Astrocyte (in vitro differentiated cells and primary cell): ENCODE results near the gene CSNK1G2. TPM values are rescaled to one million over a fixed set of nuclear protein-coding genes. Genes with fewer than 3 reads are reported as not detected.

Experiments used
- DNase-seq: peaks from one replicate; pipeline ENCODE4 v3.0.0-alpha.2; 2010; ENCODE audit warnings: low read depth
- FAIRE-seq: peaks from 2 replicates; lab custom pipeline; 2011; peaks lifted over from hg19 to GRCh38; lab: Jason Lieb, UNC
- H2AFZ ChIP-seq: 2 replicates; pipeline ENCODE4 v1.6.0; 2012; ENCODE audit warnings: low read depth, low read length, inconsistent platforms
- H3K27ac ChIP-seq: 2 replicates; pipeline ENCODE4 v1.5.1; 2011; ENCODE audit warnings: low read depth, low read length, inconsistent platforms
- H3K27me3 ChIP-seq: 2 replicates; pipeline ENCODE4 v1.6.0; 2011; ENCODE audit warnings: low read length, inconsistent platforms; ENCODE audit not compliant: insufficient read depth
- H3K36me3 ChIP-seq: 2 replicates; pipeline ENCODE4 v1.5.1; 2011; ENCODE audit warnings: low read length, inconsistent platforms; ENCODE audit not compliant: insufficient read depth
- H3K4me1 ChIP-seq: 2 replicates; pipeline ENCODE4 v1.5.1; 2011; ENCODE audit warnings: low read length, inconsistent platforms; ENCODE audit not compliant: insufficient read depth
- H3K4me2 ChIP-seq: 2 replicates; pipeline ENCODE4 v1.6.0; 2012; ENCODE audit warnings: low read length, inconsistent platforms
- H3K4me3 ChIP-seq: 2 replicates; pipeline ENCODE4 v1.5.1; 2011; ENCODE audit warnings: low read depth, mild to moderate bottlenecking, low read length, inconsistent platforms; ENCODE audit not compliant: insufficient read depth
- H3K79me2 ChIP-seq: 2 replicates; pipeline ENCODE4 v1.6.0; 2012; ENCODE audit warnings: mild to moderate bottlenecking, low read length, inconsistent platforms; ENCODE audit not compliant: insufficient read depth
- H3K9ac ChIP-seq: 2 replicates; pipeline ENCODE4 v1.6.0; 2012; ENCODE audit warnings: mild to moderate bottlenecking, low read length, inconsistent platforms
- H3K9me3 ChIP-seq: 2 replicates; pipeline ENCODE4 v1.5.1; 2012; ENCODE audit warnings: low read depth, mild to moderate bottlenecking, low read length, inconsistent platforms; ENCODE audit not compliant: insufficient read depth
- H4K20me1 ChIP-seq: 2 replicates; pipeline ENCODE4 v1.6.0; 2012; ENCODE audit warnings: low read length, inconsistent platforms; ENCODE audit not compliant: insufficient read depth
- H3K27ac Mint-ChIP-seq: one replicate; pipeline ENCODE4 v1.8.0; 2021; ENCODE audit warnings: mild to moderate bottlenecking, mixed read lengths; ENCODE audit not compliant: unreplicated experiment
- H3K27me3 Mint-ChIP-seq: one replicate; pipeline ENCODE4 v1.8.0; 2021; ENCODE audit warnings: low read depth, mixed read lengths; ENCODE audit not compliant: unreplicated experiment
- H3K36me3 Mint-ChIP-seq: one replicate; pipeline ENCODE4 v1.8.0; 2021; ENCODE audit warnings: low read depth, mixed read lengths; ENCODE audit not compliant: unreplicated experiment
- H3K4me1 Mint-ChIP-seq: one replicate; pipeline ENCODE4 v1.8.0; 2021; ENCODE audit warnings: low read depth, mixed read lengths; ENCODE audit not compliant: unreplicated experiment
- H3K4me3 Mint-ChIP-seq: one replicate; pipeline ENCODE4 v1.8.0; 2021; ENCODE audit warnings: mild to moderate bottlenecking, moderate library complexity, mixed read lengths; ENCODE audit not compliant: unreplicated experiment
- H3K9me3 Mint-ChIP-seq: one replicate; pipeline ENCODE4 v1.8.0; 2021; ENCODE audit warnings: mild to moderate bottlenecking, mixed read lengths; ENCODE audit not compliant: unreplicated experiment
- EZH2 ChIP-seq: IDR thresholded peaks from 2 replicates; pipeline ENCODE4 v1.6.1; 2012; ENCODE audit warnings: mild to moderate bottlenecking, low read length, inconsistent platforms; ENCODE audit not compliant: insufficient read depth
- total RNA-seq: library from RNA; stranded (reverse); gene quantifications from 2 replicates; pipeline ENCODE4 v1.2.1, GENCODE V29; 2021
- TF ChIP-seq, protein P1 (sequence below): IDR thresholded peaks from 2 replicates; pipeline ENCODE4 v1.5.1; 2011; ENCODE audit warnings: low read depth, mild to moderate bottlenecking, inconsistent platforms, low read length, moderate library complexity; ENCODE audit not compliant: insufficient read depth

Gene CSNK1G2
- total RNA-seq, 1 donor from 2014 or later = 64.1 TPM

DNA sequence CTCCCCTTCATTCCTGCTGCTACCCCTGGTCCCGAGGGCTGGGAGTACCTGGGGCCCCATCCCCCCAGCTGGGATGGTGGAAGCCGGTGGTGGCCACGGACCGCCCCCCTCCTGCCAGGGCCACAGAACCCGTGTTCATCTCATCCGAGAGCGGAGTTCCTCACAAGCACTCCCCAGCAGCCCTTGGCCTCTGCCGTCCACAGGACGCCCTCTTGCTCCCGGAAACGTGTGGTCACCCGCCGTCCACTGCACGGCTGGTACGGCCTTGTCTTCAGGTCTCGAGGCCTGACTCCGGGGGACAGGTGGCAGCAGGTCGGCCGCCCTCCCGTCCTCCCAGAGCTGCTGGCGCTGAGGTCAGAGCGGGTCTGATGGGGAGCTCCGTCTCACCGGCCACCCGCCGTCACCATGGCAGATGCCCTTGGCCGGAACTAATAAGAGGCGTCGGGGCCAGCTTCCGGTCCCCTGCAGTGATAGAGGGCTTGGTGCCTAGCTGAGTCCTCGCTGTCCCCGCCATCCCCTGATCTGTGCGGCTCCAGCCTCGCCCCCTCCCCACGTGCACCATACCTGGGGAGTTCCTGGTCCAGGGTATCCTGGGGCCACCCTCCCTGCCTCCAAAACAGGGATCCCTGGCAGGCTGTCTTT is 16.5 kb upstream of the CSNK1G2 start:
- DNase-seq (no peak), FAIRE-seq (no peak)
- H3K27me3 Mint-ChIP-seq = peaks cover 2% of the 10 kb centered on the region
- Histone ChIP-seq H3K4me2 (no peak overlapping the region), H3K4me1 (no peaks in the 10 kb centered on the region), H3K27me3 (no peaks in the 10 kb centered on the region), H3K79me2 (no peaks in the 10 kb centered on the region), H2AFZ (no peak overlapping the region), H3K27ac (no peak overlapping the region), H4K20me1 (peaks cover 4% of the 10 kb centered on the region), H3K9ac (no peak overlapping the region), H3K4me3 (no peak overlapping the region), H3K9me3 (no peaks in the 10 kb centered on the region), H3K36me3 (peaks cover 3% of the 10 kb centered on the region)
- no peaks in the 10 kb centered on the region for H3K9me3 Mint-ChIP-seq
- TF ChIP-seq, protein P1, sequence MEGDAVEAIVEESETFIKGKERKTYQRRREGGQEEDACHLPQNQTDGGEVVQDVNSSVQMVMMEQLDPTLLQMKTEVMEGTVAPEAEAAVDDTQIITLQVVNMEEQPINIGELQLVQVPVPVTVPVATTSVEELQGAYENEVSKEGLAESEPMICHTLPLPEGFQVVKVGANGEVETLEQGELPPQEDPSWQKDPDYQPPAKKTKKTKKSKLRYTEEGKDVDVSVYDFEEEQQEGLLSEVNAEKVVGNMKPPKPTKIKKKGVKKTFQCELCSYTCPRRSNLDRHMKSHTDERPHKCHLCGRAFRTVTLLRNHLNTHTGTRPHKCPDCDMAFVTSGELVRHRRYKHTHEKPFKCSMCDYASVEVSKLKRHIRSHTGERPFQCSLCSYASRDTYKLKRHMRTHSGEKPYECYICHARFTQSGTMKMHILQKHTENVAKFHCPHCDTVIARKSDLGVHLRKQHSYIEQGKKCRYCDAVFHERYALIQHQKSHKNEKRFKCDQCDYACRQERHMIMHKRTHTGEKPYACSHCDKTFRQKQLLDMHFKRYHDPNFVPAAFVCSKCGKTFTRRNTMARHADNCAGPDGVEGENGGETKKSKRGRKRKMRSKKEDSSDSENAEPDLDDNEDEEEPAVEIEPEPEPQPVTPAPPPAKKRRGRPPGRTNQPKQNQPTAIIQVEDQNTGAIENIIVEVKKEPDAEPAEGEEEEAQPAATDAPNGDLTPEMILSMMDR = no peak
- no peak for TF ChIP-seq EZH2
- H3K36me3 Mint-ChIP-seq = peaks cover 2% of the 10 kb centered on the region
- H3K4me1 Mint-ChIP-seq = no peaks in the 10 kb centered on the region
- H3K27ac Mint-ChIP-seq = no peak overlapping the region
- H3K4me3 Mint-ChIP-seq = no peak overlapping the region

DNA sequence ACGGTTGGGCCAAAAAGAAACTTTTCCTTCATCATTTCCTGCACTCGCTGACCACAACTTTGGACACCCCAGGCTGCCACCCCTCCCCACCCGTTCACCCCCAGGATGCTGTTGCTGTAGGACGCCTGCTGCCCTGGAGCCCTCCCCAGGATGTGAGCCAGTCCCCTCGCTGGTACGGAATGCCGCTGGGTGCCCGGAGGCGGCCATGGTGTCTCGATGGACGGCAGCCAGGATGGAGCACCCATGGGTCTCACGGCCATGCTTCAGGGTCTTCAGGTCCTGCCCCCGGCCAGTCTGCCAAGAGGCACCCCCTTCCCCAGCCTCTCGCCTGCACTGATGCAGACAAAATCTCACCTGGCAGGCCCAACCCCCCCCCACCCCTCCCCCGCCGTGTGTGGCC is 15.4 kb upstream of the CSNK1G2 start:
- FAIRE-seq = no peak
- H3K9me3 Mint-ChIP-seq = no peaks in the 10 kb centered on the region

More for the DNA sequence above, 15.4 kb upstream of the CSNK1G2 start:
- Histone ChIP-seq H4K20me1 (peaks cover 4% of the 10 kb centered on the region), H3K9ac (no peak overlapping the region), H3K4me2 (no peak overlapping the region), H3K4me1 (no peaks in the 10 kb centered on the region), H3K27ac (no peak overlapping the region), H3K4me3 (no peak overlapping the region), H2AFZ (no peak overlapping the region), H3K36me3 (peaks cover 3% of the 10 kb centered on the region), H3K79me2 (no peaks in the 10 kb centered on the region), H3K27me3 (no peaks in the 10 kb centered on the region), H3K9me3 (no peaks in the 10 kb centered on the region)
- DNase-seq = no peak
- Mint-ChIP-seq H3K27ac (no peak overlapping the region), H3K36me3 (peaks cover 2% of the 10 kb centered on the region), H3K4me1 (no peaks in the 10 kb centered on the region), H3K4me3 (peak overlapping the region; percentile 34), H3K27me3 (peaks cover 2% of the 10 kb centered on the region)
- TF ChIP-seq EZH2 = no peak
- TF ChIP-seq, protein P1 = no peak
